HL-60 (cell line): ENCODE measurements around the gene ASCC2.

Experiments used
- DNase-seq, 2 experiments: peaks; one replicate each; pipeline ENCODE4 v3.0.0-alpha.2; 2010 to 2020; ENCODE audit warnings: low read depth in 1 of 2, low spot score in 1 of 2
- H3K27ac ChIP-seq: fragments of 250-450 bp; sonication (Bioruptor Pico); replicated peaks from 2 replicates; pipeline ENCODE4 v1.5.1; 2020; ENCODE audit warnings: mild to moderate bottlenecking, moderate library complexity
- H3K27me3 ChIP-seq: fragments of 250-450 bp; sonication (Bioruptor Pico); 2 replicates; pipeline ENCODE4 v1.5.1; 2021; ENCODE audit warnings: mild to moderate bottlenecking, moderate library complexity; ENCODE audit not compliant: insufficient read depth, poor library complexity, severe bottlenecking
- H3K4me3 ChIP-seq: replicated peaks from 2 replicates; pipeline ENCODE4 v1.5.1; 2011; ENCODE audit warnings: mild to moderate bottlenecking, control low read depth, low read length; ENCODE audit not compliant: insufficient read depth
- GABPA ChIP-seq: IDR thresholded peaks from 2 replicates; pipeline ENCODE4 v1.6.1; 2012; ENCODE audit warnings: low read depth
- POLR2AphosphoS5 ChIP-seq: IDR thresholded peaks from 2 replicates; pipeline ENCODE4 v1.6.1; 2012; ENCODE audit warnings: low read depth
- SPI1 ChIP-seq: IDR thresholded peaks from 2 replicates; pipeline ENCODE4 v1.6.1; 2012; ENCODE audit warnings: low read depth, mild to moderate bottlenecking, borderline replicate concordance
- TF ChIP-seq, protein P1 (sequence below): IDR thresholded peaks from one replicate; pipeline ENCODE4 v1.5.1; 2011; ENCODE audit warnings: low read length, control low read depth, inconsistent platforms; ENCODE audit not compliant: insufficient read depth
- TF ChIP-seq, protein P2 (sequence below): IDR thresholded peaks from 2 replicates; pipeline ENCODE4 v1.6.1; 2012; ENCODE audit warnings: low read depth; ENCODE audit not compliant: insufficient replicate concordance

The ASCC2 gene

DNA sequence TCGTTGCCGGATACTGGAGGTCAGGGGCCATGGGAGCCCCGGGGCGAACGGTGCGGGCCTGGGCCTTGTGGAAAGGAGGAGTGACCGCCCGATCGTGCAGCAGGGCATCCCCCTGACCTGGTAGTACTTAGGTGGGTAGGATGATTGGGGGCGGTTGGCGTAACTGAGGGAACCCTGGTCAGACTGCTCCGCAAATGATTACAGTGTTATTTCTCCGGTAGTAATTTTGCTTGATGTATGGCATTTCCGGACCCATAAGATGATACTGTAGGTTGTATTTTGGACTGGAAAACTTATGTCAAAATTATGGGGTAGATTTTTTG is 45.7 kb upstream of the ASCC2 start:
- H3K4me3 ChIP-seq = peak overlapping the region; percentile 95
- no peaks in the 10 kb centered on the region for H3K27me3 ChIP-seq
- no peak for DNase-seq
- H3K27ac ChIP-seq = peak overlapping the region; percentile 91
- TF ChIP-seq SPI1 = no peak
- TF ChIP-seq, protein P1, sequence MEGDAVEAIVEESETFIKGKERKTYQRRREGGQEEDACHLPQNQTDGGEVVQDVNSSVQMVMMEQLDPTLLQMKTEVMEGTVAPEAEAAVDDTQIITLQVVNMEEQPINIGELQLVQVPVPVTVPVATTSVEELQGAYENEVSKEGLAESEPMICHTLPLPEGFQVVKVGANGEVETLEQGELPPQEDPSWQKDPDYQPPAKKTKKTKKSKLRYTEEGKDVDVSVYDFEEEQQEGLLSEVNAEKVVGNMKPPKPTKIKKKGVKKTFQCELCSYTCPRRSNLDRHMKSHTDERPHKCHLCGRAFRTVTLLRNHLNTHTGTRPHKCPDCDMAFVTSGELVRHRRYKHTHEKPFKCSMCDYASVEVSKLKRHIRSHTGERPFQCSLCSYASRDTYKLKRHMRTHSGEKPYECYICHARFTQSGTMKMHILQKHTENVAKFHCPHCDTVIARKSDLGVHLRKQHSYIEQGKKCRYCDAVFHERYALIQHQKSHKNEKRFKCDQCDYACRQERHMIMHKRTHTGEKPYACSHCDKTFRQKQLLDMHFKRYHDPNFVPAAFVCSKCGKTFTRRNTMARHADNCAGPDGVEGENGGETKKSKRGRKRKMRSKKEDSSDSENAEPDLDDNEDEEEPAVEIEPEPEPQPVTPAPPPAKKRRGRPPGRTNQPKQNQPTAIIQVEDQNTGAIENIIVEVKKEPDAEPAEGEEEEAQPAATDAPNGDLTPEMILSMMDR = no peak
- TF ChIP-seq, protein P2, sequence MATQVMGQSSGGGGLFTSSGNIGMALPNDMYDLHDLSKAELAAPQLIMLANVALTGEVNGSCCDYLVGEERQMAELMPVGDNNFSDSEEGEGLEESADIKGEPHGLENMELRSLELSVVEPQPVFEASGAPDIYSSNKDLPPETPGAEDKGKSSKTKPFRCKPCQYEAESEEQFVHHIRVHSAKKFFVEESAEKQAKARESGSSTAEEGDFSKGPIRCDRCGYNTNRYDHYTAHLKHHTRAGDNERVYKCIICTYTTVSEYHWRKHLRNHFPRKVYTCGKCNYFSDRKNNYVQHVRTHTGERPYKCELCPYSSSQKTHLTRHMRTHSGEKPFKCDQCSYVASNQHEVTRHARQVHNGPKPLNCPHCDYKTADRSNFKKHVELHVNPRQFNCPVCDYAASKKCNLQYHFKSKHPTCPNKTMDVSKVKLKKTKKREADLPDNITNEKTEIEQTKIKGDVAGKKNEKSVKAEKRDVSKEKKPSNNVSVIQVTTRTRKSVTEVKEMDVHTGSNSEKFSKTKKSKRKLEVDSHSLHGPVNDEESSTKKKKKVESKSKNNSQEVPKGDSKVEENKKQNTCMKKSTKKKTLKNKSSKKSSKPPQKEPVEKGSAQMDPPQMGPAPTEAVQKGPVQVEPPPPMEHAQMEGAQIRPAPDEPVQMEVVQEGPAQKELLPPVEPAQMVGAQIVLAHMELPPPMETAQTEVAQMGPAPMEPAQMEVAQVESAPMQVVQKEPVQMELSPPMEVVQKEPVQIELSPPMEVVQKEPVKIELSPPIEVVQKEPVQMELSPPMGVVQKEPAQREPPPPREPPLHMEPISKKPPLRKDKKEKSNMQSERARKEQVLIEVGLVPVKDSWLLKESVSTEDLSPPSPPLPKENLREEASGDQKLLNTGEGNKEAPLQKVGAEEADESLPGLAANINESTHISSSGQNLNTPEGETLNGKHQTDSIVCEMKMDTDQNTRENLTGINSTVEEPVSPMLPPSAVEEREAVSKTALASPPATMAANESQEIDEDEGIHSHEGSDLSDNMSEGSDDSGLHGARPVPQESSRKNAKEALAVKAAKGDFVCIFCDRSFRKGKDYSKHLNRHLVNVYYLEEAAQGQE = no peak
- no peak for TF ChIP-seq GABPA
- no peak for TF ChIP-seq POLR2AphosphoS5

DNA sequence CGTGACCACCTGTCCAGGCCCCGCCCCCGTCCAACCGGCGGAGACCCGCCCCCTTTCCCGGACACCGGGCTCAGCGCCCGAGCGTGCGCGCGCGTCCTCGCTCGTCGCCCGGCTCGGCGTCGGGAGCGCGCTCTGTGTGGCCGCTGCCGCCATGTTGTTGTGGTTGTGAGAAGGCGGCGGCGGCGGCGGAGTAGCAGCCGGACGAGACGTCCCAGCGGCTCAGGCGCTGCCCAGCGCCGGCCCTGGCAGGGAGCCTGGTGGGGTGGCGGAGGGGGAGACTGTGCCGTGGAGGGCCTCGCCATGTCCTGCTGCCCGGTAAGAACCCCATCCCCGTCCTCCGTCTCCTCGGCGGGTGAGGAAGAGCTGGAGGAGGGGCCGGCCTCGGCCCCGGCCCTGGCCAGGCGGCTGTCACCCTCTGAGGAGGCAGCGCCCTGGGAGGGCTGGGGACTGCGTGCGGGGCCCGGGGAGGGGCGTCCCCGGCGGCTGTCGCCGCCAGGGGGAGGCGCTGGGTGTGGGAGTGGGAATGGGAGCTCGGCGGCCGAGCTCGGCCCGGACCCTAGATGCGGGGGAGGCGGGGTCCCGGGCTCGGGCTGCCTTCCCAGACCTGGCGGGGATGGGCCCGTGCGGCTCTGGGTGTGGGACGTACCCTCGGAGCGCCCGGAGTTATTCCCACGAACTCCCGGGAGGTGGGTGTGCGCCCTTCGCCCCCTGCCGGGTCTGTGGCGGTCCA is 45.1 kb upstream of the ASCC2 start, which contains the start of gene MTMR3:
TSS of gene MTMR3 (plus strand) at position 130 of the 730 bp plus-strand sequence. CDS start 87,886 bp downstream, outside the sequence.
- no peak for TF ChIP-seq SPI1
- peak; percentile 50; the same call in 1 of the 2 replicates for TF ChIP-seq POLR2AphosphoS5
- TF ChIP-seq, protein P2 = peak; percentile 17
- no peaks in the 10 kb centered on the region for H3K27me3 ChIP-seq

DNA sequence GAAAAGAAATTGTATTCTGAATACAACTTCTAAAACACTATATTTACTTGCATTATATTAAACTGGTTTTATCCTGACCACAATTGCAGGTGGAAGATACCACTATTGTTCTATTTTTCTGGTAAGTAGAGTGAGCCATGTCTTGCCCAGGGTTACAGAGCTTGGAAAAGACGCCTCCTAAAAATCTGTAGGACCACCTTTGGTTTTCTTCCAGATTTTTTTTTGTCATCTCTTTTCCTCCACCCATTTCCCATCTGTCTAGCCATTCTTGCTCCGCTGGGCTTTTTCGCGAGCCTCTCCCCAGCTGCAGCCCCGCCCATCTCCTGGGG is 44.6 kb upstream of the ASCC2 start:
- Histone ChIP-seq H3K27ac (no peak overlapping the region), H3K27me3 (no peaks in the 10 kb centered on the region), H3K4me3 (no peak overlapping the region)
- DNase-seq = no peak
- no peak for TF ChIP-seq POLR2AphosphoS5
- TF ChIP-seq, protein P1 = no peak
- TF ChIP-seq GABPA = no peak
- TF ChIP-seq, protein P2 = no peak

More for the DNA sequence above, 45.1 kb upstream of the ASCC2 start, which contains the start of gene MTMR3:
- Histone ChIP-seq H3K27ac (peak within 1 kb of the TSS; percentile 91), H3K4me3 (peak within 1 kb of the TSS; percentile 95)
- DNase-seq = peak; percentile 77 to 91
